ENCODE results near the gene LCE2B. TPM values are rescaled to one million over a fixed set of nuclear protein-coding genes. Genes with fewer than 3 reads are reported as not detected.

LCE2B gene
- total RNA-seq, 1 experiment from 2014 or later = not detected

GRCh38 chr1:152728986-152729385 lies 43.1 kb downstream of the LCE2B start:
- ChIA-PET CTCF (no interaction called here), POLR2A (no interaction called here)
- in situ Hi-C loops (cut with HindIII; ENCODE audit: low pct_unique_long_range_greater_than_20kb, low sequenced_read_pairs) = no loop called here
- no peaks in the 10 kb centered on the region for H3K36me3 ChIP-seq (ENCODE audit: control insufficient read depth, insufficient read depth, low read length)
- H3K4me1 ChIP-seq (ENCODE audit: control insufficient read depth, insufficient read depth, low read length) = no peaks in the 10 kb centered on the region
- intact Hi-C loops (cut with micrococcal nuclease; ENCODE audit: unreplicated experiment) = no loop called here
- ATAC-seq (no peak), DNase-seq (ENCODE audit: low read depth, low spot score) (no peak)
- no peak overlapping the region for H3K4me3 ChIP-seq (ENCODE audit: low read depth in 2 of 2, low read length in 2 of 2)
- no peaks in the 10 kb centered on the region; the same call in none of the 2 replicates for H3K27me3 ChIP-seq (ENCODE audit: control insufficient read depth, insufficient read depth, low read length)
- no peak overlapping the region for H3K27ac ChIP-seq (ENCODE audit: low read length)
- BruUV-seq (replicated peaks) = no TSS peak
- TF ChIP-seq CTCF (IDR thresholded peaks at IDR 0.05) (no peak), REST (IDR thresholded peaks at IDR 0.05; ENCODE audit: insufficient read depth in 1 of 2, low read depth in 2 of 2, low read length in 1 of 2) (no peak), TCF7L2 (IDR thresholded peaks at IDR 0.05; ENCODE audit: low read depth, low read length) (no peak), SIN3A (IDR thresholded peaks at IDR 0.05; ENCODE audit: borderline replicate concordance, insufficient read depth, low read depth, low read length) (no peak), POLR2AphosphoS5 (IDR thresholded peaks at IDR 0.05; ENCODE audit: low read depth, low read length) (no peak)
- no peaks in the 10 kb centered on the region for H3K9me3 ChIP-seq (ENCODE audit: control insufficient read depth, insufficient read depth, low read depth, low read length)

GRCh38 chr1:152735648-152736047 lies 49.7 kb downstream of the LCE2B start:
- intact Hi-C loops (cut with micrococcal nuclease; ENCODE audit: unreplicated experiment) (no loop called here), in situ Hi-C loops (cut with HindIII; ENCODE audit: low pct_unique_long_range_greater_than_20kb, low sequenced_read_pairs) (no loop called here)
- ChIA-PET CTCF (no interaction called here), POLR2A (interaction anchor here (0.6 kb wide), 1 partner anchor 86 kb away, joined by 3 read pairs; no protein-coding TSS in a partner anchor)
- Histone ChIP-seq H3K9me3 (ENCODE audit: control insufficient read depth, insufficient read depth, low read depth, low read length) (no peaks in the 10 kb centered on the region), H3K27me3 (ENCODE audit: control insufficient read depth, insufficient read depth, low read length) (no peaks in the 10 kb centered on the region; the same call in 1 of the 2 replicates), H3K4me3 (ENCODE audit: low read depth in 2 of 2, low read length in 2 of 2) (no peak overlapping the region), H3K27ac (ENCODE audit: low read length) (no peak overlapping the region), H3K4me1 (ENCODE audit: control insufficient read depth, insufficient read depth, low read length) (no peaks in the 10 kb centered on the region), H3K36me3 (ENCODE audit: control insufficient read depth, insufficient read depth, low read length) (no peaks in the 10 kb centered on the region)
- ATAC-seq (no peak), DNase-seq (ENCODE audit: low read depth, low spot score) (no peak)
- TF ChIP-seq CTCF (IDR thresholded peaks at IDR 0.05) = peak; percentile 55
- no peak for TF ChIP-seq TCF7L2 (IDR thresholded peaks at IDR 0.05; ENCODE audit: low read depth, low read length)
- no TSS peak for BruUV-seq (replicated peaks)

Other genes with a start within 250 kb of the LCE2B start
- not detected for gene LCE5A, start 175.3 kb upstream of the LCE2B start, total RNA-seq (2021; ENCODE audit: unreplicated experiment)
- gene CRCT1, start 171.6 kb upstream of the LCE2B start, total RNA-seq (2021; ENCODE audit: unreplicated experiment) = not detected
- gene LCE3E, start 119.3 kb upstream of the LCE2B start, total RNA-seq (2021; ENCODE audit: unreplicated experiment) = not detected
- not detected for gene LCE3D, start 105.6 kb upstream of the LCE2B start, total RNA-seq (2021; ENCODE audit: unreplicated experiment)
- not detected for gene LCE3C, start 85.9 kb upstream of the LCE2B start, total RNA-seq (2021; ENCODE audit: unreplicated experiment)
- gene LCE3B, start 72.3 kb upstream of the LCE2B start, total RNA-seq (2021; ENCODE audit: unreplicated experiment) = not detected
- not detected for gene LCE3A, start 63.0 kb upstream of the LCE2B start, total RNA-seq (2021; ENCODE audit: unreplicated experiment)
- gene LCE2D, start 22.7 kb upstream of the LCE2B start, total RNA-seq (2021; ENCODE audit: unreplicated experiment) = not detected
- not detected for gene LCE2C, start 10.8 kb upstream of the LCE2B start, total RNA-seq (2021; ENCODE audit: unreplicated experiment)
- not detected for gene LCE2A, start 12.2 kb downstream of the LCE2B start, total RNA-seq (2021; ENCODE audit: unreplicated experiment)
- gene LCE4A, start 22.0 kb downstream of the LCE2B start, total RNA-seq (2021; ENCODE audit: unreplicated experiment) = not detected
- gene KPRP, start 71.9 kb downstream of the LCE2B start, total RNA-seq (2021; ENCODE audit: unreplicated experiment) = not detected
- not detected for gene LCE1F, start 89.0 kb downstream of the LCE2B start, total RNA-seq (2021; ENCODE audit: unreplicated experiment)
- gene LCE1E, start 100.1 kb downstream of the LCE2B start, total RNA-seq (2021; ENCODE audit: unreplicated experiment) = not detected
- gene LCE1D, start 110.6 kb downstream of the LCE2B start, total RNA-seq (2021; ENCODE audit: unreplicated experiment) = not detected
- not detected for gene LCE1C, start 120.5 kb downstream of the LCE2B start, total RNA-seq (2021; ENCODE audit: unreplicated experiment)
- not detected for gene LCE1B, start 125.8 kb downstream of the LCE2B start, total RNA-seq (2021; ENCODE audit: unreplicated experiment)
- gene LCE1A, start 141.3 kb downstream of the LCE2B start, total RNA-seq (2021; ENCODE audit: unreplicated experiment) = not detected
- not detected for gene LCE6A, start 156.7 kb downstream of the LCE2B start, total RNA-seq (2021; ENCODE audit: unreplicated experiment)
- gene LCE7A, start 173.9 kb downstream of the LCE2B start, total RNA-seq (2021; ENCODE audit: unreplicated experiment) = not detected
- not detected for gene SMCP, start 192.2 kb downstream of the LCE2B start, total RNA-seq (2021; ENCODE audit: unreplicated experiment)
- gene IVL, start 222.4 kb downstream of the LCE2B start, total RNA-seq (2021; ENCODE audit: unreplicated experiment) = not detected

All from Panc1 (cell line).